A549 (cell line): ENCODE data around the gene RBBP4. TPM values are rescaled to one million over a fixed set of nuclear protein-coding genes. Genes with fewer than 3 reads are reported as not detected.

Experiments
- ATOH8 ChIP-seq: fragments of 250-450 bp; sonication (Bioruptor Pico); IDR thresholded peaks from 2 replicates; pipeline ENCODE4 v1.5.0; 2020; ENCODE audit warnings: low read depth, mild to moderate bottlenecking, moderate library complexity
- BCL3 ChIP-seq: fragments of >200 bp; sonication (Bioruptor Twin); formaldehyde crosslinking; IDR thresholded peaks from 3 replicates; pipeline ENCODE4 v1.6.1; 2016
- CBX8 ChIP-seq: fragments of 200-600 bp; sonication (generic); IDR thresholded peaks from 2 replicates; pipeline ENCODE4 v1.6.1; 2016
- CTCF ChIP-seq: fragments of >200 bp; sonication (Bioruptor Twin); formaldehyde crosslinking; IDR thresholded peaks from 3 replicates; pipeline ENCODE4 v1.5.1; 2016
- EHF ChIP-seq: fragments of 250-450 bp; sonication (Bioruptor Pico); IDR thresholded peaks from 2 replicates; pipeline ENCODE4 v1.5.0; 2020; ENCODE audit warnings: mild to moderate bottlenecking
- FOSB ChIP-seq: fragments of 250-450 bp; sonication (Bioruptor Pico); IDR thresholded peaks from 2 replicates; pipeline ENCODE4 v1.5.0; 2020; ENCODE audit warnings: mild to moderate bottlenecking, moderate library complexity
- HEYL ChIP-seq: fragments of 250-450 bp; sonication (Bioruptor Pico); IDR thresholded peaks from 2 replicates; pipeline ENCODE4 v1.8.0; 2021; ENCODE audit warnings: mild to moderate bottlenecking, moderate library complexity
- HOXB5 ChIP-seq: fragments of 250-450 bp; sonication (Bioruptor Pico); IDR thresholded peaks from 2 replicates; pipeline ENCODE4 v1.5.0; 2020; ENCODE audit warnings: mild to moderate bottlenecking, moderate library complexity
- JUNB ChIP-seq: fragments of >200 bp; sonication (Bioruptor Twin); formaldehyde crosslinking; IDR thresholded peaks from 2 replicates; pipeline ENCODE4 v1.6.1; 2016
- KDM1A ChIP-seq: fragments of 200-600 bp; sonication (generic); IDR thresholded peaks from 2 replicates; pipeline ENCODE4 v1.6.1; 2016; ENCODE audit warnings: low read depth, mild to moderate bottlenecking
- KDM5A ChIP-seq: fragments of 200-600 bp; sonication (generic); IDR thresholded peaks from 2 replicates; pipeline ENCODE4 v1.6.1; 2016; ENCODE audit warnings: antibody characterized with exemption, mild to moderate bottlenecking
- MAX ChIP-seq: IDR thresholded peaks from 2 replicates; pipeline ENCODE4 v1.6.1; 2012
- NPAS2 ChIP-seq: fragments of 250-450 bp; sonication (Bioruptor Pico); IDR thresholded peaks from 2 replicates; pipeline ENCODE4 v1.8.0; 2022; ENCODE audit warnings: mild to moderate bottlenecking, moderate library complexity, borderline replicate concordance
- PHF8 ChIP-seq: fragments of 200-600 bp; sonication (generic); IDR thresholded peaks from 2 replicates; pipeline ENCODE4 v1.6.1; 2016; ENCODE audit warnings: low read depth, mild to moderate bottlenecking, antibody characterized with exemption, moderate library complexity, borderline replicate concordance
- POLR2A ChIP-seq: IDR thresholded peaks from 2 replicates; pipeline ENCODE4 v1.6.1; 2012; ENCODE audit warnings: mild to moderate bottlenecking, low read length
- REST ChIP-seq: fragments of 200-600 bp; sonication (generic); IDR thresholded peaks from 2 replicates; pipeline ENCODE4 v1.6.1; 2016; ENCODE audit warnings: antibody characterized with exemption, mild to moderate bottlenecking, moderate library complexity
- RNF2 ChIP-seq: fragments of 200-600 bp; sonication (generic); IDR thresholded peaks from 2 replicates; pipeline ENCODE4 v1.6.1; 2016; ENCODE audit warnings: low read depth, mild to moderate bottlenecking, antibody characterized with exemption, moderate library complexity, borderline replicate concordance
- SREBF2 ChIP-seq: fragments of 450-650 bp; IDR thresholded peaks from 2 replicates; pipeline ENCODE4 v1.6.1; 2014; ENCODE audit warnings: mild to moderate bottlenecking, moderate library complexity
- USF2 ChIP-seq: fragments of 450-650 bp; IDR thresholded peaks from 2 replicates; pipeline ENCODE4 v1.6.1; 2014; ENCODE audit warnings: antibody characterized with exemption
- ZSCAN20 ChIP-seq: fragments of 250-450 bp; sonication (Bioruptor Pico); IDR thresholded peaks from 2 replicates; pipeline ENCODE4 v1.8.0; 2022; ENCODE audit warnings: mild to moderate bottlenecking, moderate library complexity
- polyA plus RNA-seq, 4 experiments: library from polyadenylated mRNA; depleted of rRNA in 3 of 4; stranded (reverse); fragments of >200 nt; fragmentation: RNase III in 1 of 4; extraction: RNeasy Plus Mini Kit Qiagen cat#74134 plus additional on column Dnase treatment in 1 of 4; gene quantifications; 2 replicates in 3 of 4; 3 replicates in 1 of 4; pipeline ENCODE4 v1.2.3, GENCODE V29; 2011 to 2017

The RBBP4 gene
- polyA plus RNA-seq, 2 of the 4 experiments (the other 2 are of a cell fraction), result 107 to 137 TPM

GRCh38 chr1:32650752-32651460 is at the start of gene RBBP4 (continued):
- TF ChIP-seq PHF8 (peak; percentile 88; the same call in 1 of the 2 replicates), EHF (CRISPR knock-in tag) (peak; percentile 97), ATOH8 (CRISPR knock-in tag) (peak; percentile 99), REST (peak; percentile 60), HOXB5 (CRISPR knock-in tag) (peak; percentile 99), ZSCAN20 (peak; percentile 98), JUNB (no peak), HEYL (CRISPR knock-in tag) (peak; percentile 97), CBX8 (no peak), RNF2 (no peak), CTCF (no peak), SREBF2 (no peak), KDM5A (peak; percentile 36; the same call in 1 of the 2 replicates), FOSB (CRISPR knock-in tag) (peak; percentile 93; the same call in 1 of the 2 replicates), MAX (peak; percentile 94), USF2 (peak; percentile 84), BCL3 (0 out of 3 replicates have a peak, but pooled peaks have one; percentile 15), KDM1A (no peak), NPAS2 (CRISPR knock-in tag) (peak; percentile 50; the same call in 1 of the 2 replicates), POLR2A (peak; percentile 39; the same call in 1 of the 2 replicates)
